ENCODE measurements around the gene MATN1.

Gene MATN1

GRCh38 chr1:30765556-30766434 lies 42.4 kb upstream of the MATN1 start:
- POLR2A ChIA-PET (ENCODE audit: low non-redundant PET), result no interaction called here
- CTCF ChIA-PET, result interaction anchor here (0.7 kb wide), 1 partner anchor 13 kb away, joined by 3 read pairs; no protein-coding TSS in a partner anchor
- TF ChIP-seq CTCF (conservative IDR thresholded peaks at IDR 0.05; ENCODE audit: low read depth), result no peak
- no peak for DNase-seq (ENCODE audit: low spot score)
- no peak overlapping the region for H3K27ac ChIP-seq

GRCh38 chr1:30764939-30765555 lies 41.7 kb upstream of the MATN1 start:
- CTCF ChIA-PET, result interaction anchor here (0.7 kb wide), 1 partner anchor 14 kb away, joined by 3 read pairs; no protein-coding TSS in a partner anchor
- TF ChIP-seq CTCF (conservative IDR thresholded peaks at IDR 0.05; ENCODE audit: low read depth), result no peak
- POLR2A ChIA-PET (ENCODE audit: low non-redundant PET), result no interaction called here
- H3K27ac ChIP-seq, result no peak overlapping the region
- no peak for DNase-seq (ENCODE audit: low spot score)

GRCh38 chr1:30764396-30764795 lies 41.0 kb upstream of the MATN1 start:
- H3K27ac ChIP-seq, result no peak overlapping the region
- CTCF ChIA-PET, result no interaction called here
- POLR2A ChIA-PET (ENCODE audit: low non-redundant PET), result no interaction called here
- TF ChIP-seq CTCF (conservative IDR thresholded peaks at IDR 0.05; ENCODE audit: low read depth), result no peak
- no peak for DNase-seq (ENCODE audit: low spot score)

DNA sequence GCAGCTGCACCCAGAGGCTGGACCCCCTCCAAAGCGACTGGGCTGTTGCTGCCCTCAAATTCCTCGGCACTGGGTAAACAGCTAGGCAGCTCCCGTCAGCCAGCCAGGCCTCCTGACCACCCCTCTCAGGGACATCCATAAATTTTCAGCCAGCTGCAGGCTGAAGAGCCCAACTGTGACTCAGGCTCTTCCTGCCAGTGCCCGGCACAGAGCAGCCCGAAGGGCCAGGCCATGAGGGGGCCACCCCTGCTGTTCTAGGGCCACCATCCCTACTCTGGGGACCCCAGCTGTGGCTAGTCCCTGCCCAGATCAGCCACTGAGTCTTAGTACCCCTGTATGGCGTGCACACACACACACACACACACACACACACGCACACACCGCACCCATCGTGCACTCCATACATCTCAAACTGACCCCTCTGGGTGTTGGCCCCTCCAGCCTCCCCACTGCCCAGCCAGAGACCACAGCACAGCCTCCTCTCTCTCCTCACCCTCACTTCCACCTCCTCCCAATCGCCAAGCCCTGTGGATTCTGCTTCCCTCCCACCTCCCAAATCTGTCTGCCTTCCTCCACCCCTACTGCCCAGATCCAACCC lies 40.4 kb upstream of the MATN1 start:
- TF ChIP-seq CTCF (conservative IDR thresholded peaks at IDR 0.05; ENCODE audit: low read depth), result no peak
- H3K27ac ChIP-seq, result no peak overlapping the region
- CTCF ChIA-PET, result interaction anchor here (1.5 kb wide), 1 partner anchor 44 kb away, joined by 4 read pairs; no protein-coding TSS in a partner anchor
- DNase-seq (ENCODE audit: low spot score), result no peak
- POLR2A ChIA-PET (ENCODE audit: low non-redundant PET), result no interaction called here

DNA sequence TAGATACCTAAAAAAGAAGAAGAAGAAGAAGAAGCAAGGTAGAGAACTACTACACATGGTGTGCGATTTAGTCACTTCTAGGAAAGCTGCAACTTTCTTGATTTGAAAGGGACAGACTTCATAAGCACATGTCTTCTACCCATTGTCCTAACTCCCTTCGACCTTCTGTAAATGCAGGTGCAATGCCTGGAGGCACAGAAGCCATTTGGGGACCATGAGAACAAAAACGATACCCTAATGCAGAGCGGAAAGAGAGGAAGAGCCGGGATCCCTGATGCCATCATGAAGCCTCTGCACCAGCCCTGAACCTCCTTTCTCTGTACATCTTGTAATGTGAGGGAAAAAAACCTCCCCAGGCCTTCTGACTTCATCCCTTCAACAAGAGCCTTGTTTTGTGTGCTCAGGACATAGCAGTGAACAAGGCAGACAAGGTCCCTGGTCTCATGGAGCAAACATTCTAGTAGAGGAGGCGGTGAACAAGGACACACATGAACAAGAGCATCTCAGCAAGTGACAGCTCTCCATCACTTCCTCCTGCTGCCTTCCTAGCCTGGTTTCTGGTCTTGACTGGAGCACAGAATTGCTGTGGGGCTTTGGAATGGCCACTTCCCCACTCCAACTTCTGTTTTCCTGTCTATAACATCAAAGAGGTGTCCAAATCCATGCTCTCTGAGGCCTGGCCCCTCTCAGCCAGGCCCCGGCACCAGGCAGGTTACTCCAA lies 39.7 kb upstream of the MATN1 start:
- CTCF ChIA-PET, result interaction anchor here (0.7 to 1.5 kb wide), 2 partner anchors 9 to 44 kb away, joined by 4 read pairs; no protein-coding TSS in a partner anchor
- DNase-seq (ENCODE audit: low spot score), result no peak
- POLR2A ChIA-PET (ENCODE audit: low non-redundant PET), result no interaction called here
- no peak overlapping the region for H3K27ac ChIP-seq
- TF ChIP-seq CTCF (conservative IDR thresholded peaks at IDR 0.05; ENCODE audit: low read depth), result no peak
